SK-N-MC (cell line): ENCODE measurements around the gene CFAP57.

Experiments
- EZH2 ChIP-seq: fragments of 200-600 bp; sonication (generic); IDR thresholded peaks from one replicate; pipeline ENCODE4 v1.6.1; 2017; ENCODE audit warnings: antibody characterized with exemption
- FOXP2 ChIP-seq: optimal IDR thresholded peaks from 2 replicates; pipeline ENCODE3; 2011; ENCODE audit warnings: mild to moderate bottlenecking, moderate library complexity; ENCODE audit not compliant: insufficient read depth; ENCODE audit errors: extremely low read length, control extremely low read depth
- POLR2AphosphoS5 ChIP-seq: IDR thresholded peaks from 2 replicates; pipeline ENCODE4 v1.6.1; 2012; ENCODE audit warnings: mild to moderate bottlenecking, low read depth, low read length, borderline replicate concordance

DNA sequence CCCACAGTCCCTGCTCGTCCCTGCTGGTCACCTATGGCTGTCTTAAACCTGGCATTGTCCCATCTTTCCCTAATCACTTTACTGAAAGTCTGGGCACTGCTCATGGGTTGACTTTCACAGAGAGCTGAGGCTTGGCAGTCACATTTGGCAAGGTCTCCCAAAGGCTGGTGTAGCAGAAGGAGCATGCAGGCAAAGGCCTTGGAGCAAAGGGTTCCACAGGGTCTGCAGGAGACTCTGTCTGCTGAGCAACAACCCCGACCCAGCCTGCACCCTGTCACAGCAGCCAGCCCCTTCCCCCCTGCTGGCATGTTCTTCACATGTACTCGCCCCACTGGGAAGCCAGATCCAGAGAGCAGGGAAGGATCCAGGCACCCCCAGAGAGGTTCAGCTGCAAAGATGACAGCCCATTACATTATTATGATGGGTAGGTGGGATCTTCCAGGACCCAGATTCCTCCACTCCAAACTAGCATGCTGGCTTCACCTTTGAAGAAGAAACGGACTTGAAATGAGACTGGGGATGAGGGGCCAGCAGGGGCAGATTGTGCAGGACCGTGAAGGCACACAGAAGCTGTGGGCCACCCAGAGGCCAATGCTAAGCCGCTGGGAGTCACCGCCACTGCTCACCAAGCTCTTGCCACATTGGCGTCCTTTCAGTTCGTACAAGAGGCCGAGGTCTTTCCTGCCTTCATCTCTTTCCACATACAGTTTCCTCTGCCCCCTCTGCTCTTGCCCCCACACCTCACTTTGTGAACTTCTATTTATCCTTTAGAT lies 83.5 kb downstream of the CFAP57 start:
- TF ChIP-seq EZH2 (no peak), POLR2AphosphoS5 (no peak), FOXP2 (no peak)
